WTC11 (cell line): Measurements from ENCODE around the gene FAM163A.

Experiments used
- CTCF ChIP-seq: fragments of 200-600 bp; IDR thresholded peaks from 2 replicates; pipeline ENCODE4 v1.8.0; 2022; ENCODE audit warnings: antibody characterized with exemption
- ESRRA ChIP-seq: sonication (generic); formaldehyde crosslinking; IDR thresholded peaks from 2 replicates; pipeline ENCODE4 v1.8.1; 2022; ENCODE audit warnings: mild to moderate bottlenecking, missing genetic modification reagents, borderline replicate concordance
- FOXP1 ChIP-seq: sonication (generic); formaldehyde crosslinking; IDR thresholded peaks from 2 replicates; pipeline ENCODE4 v1.8.0; 2022; ENCODE audit warnings: missing genetic modification reagents, mild to moderate bottlenecking, moderate library complexity, borderline replicate concordance
- HMGXB4 ChIP-seq: sonication (generic); formaldehyde crosslinking; IDR thresholded peaks from 2 replicates; pipeline ENCODE4 v1.8.1; 2023; ENCODE audit warnings: mild to moderate bottlenecking, moderate library complexity, missing genetic modification reagents
- KAT7 ChIP-seq: sonication (generic); formaldehyde crosslinking; IDR thresholded peaks from 2 replicates; pipeline ENCODE4 v1.8.1; 2023; ENCODE audit warnings: missing genetic modification reagents, mild to moderate bottlenecking, borderline replicate concordance
- MAX ChIP-seq: sonication (generic); formaldehyde crosslinking; IDR thresholded peaks from 2 replicates; pipeline ENCODE4 v1.8.0; 2022; ENCODE audit warnings: mild to moderate bottlenecking, missing genetic modification reagents
- NFYB ChIP-seq: sonication (generic); formaldehyde crosslinking; conservative IDR thresholded peaks from 2 replicates; pipeline ENCODE4 v1.8.0; 2022; ENCODE audit warnings: low read depth, missing genetic modification reagents
- PRDM15 ChIP-seq: sonication (generic); formaldehyde crosslinking; IDR thresholded peaks from 2 replicates; pipeline ENCODE4 v1.8.0; 2022; ENCODE audit warnings: missing genetic modification reagents
- SP1 ChIP-seq: sonication (generic); formaldehyde crosslinking; conservative IDR thresholded peaks from 2 replicates; pipeline ENCODE4 v1.8.1; 2022; ENCODE audit warnings: missing genetic modification reagents
- ZNF121 ChIP-seq: sonication (generic); formaldehyde crosslinking; IDR thresholded peaks from 2 replicates; pipeline ENCODE4 v1.8.0; 2023; ENCODE audit warnings: missing genetic modification reagents
- ZNF263 ChIP-seq: sonication (generic); formaldehyde crosslinking; IDR thresholded peaks from 2 replicates; pipeline ENCODE4 v1.8.1; 2022; ENCODE audit warnings: low read depth, mild to moderate bottlenecking, moderate library complexity, missing genetic modification reagents
- ZNF671 ChIP-seq: fragments of 250-450 bp; sonication (Bioruptor Pico); IDR thresholded peaks from 2 replicates; pipeline ENCODE4 v1.8.0; 2021; ENCODE audit warnings: mild to moderate bottlenecking
- TF ChIP-seq, protein P1 (sequence below): sonication (generic); formaldehyde crosslinking; IDR thresholded peaks from 2 replicates; pipeline ENCODE4 v1.8.1; 2023; ENCODE audit warnings: mild to moderate bottlenecking, missing genetic modification reagents, moderate library complexity
- TF ChIP-seq, protein P2 (sequence below): fragments of 250-450 bp; sonication (Bioruptor Pico); IDR thresholded peaks from 2 replicates; pipeline ENCODE4 v2.1.2; 2022; ENCODE audit warnings: mild to moderate bottlenecking, moderate library complexity

GRCh38 chr1:179776831-179777230 lies 33.7 kb downstream of the FAM163A start:
- TF ChIP-seq NFYB (no peak), KAT7 (no peak), PRDM15 (no peak), CTCF (no peak), MAX (CRISPR knock-in tag) (no peak), HMGXB4 (CRISPR knock-in tag) (no peak), ZNF671 (no peak), ZNF121 (CRISPR knock-in tag) (no peak), SP1 (CRISPR knock-in tag) (no peak), FOXP1 (no peak), ZNF263 (no peak), ESRRA (CRISPR knock-in tag) (no peak)
- TF ChIP-seq, protein P1, sequence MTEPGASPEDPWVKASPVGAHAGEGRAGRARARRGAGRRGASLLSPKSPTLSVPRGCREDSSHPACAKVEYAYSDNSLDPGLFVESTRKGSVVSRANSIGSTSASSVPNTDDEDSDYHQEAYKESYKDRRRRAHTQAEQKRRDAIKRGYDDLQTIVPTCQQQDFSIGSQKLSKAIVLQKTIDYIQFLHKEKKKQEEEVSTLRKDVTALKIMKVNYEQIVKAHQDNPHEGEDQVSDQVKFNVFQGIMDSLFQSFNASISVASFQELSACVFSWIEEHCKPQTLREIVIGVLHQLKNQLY (CRISPR knock-in tag) = no peak
- TF ChIP-seq, protein P2, sequence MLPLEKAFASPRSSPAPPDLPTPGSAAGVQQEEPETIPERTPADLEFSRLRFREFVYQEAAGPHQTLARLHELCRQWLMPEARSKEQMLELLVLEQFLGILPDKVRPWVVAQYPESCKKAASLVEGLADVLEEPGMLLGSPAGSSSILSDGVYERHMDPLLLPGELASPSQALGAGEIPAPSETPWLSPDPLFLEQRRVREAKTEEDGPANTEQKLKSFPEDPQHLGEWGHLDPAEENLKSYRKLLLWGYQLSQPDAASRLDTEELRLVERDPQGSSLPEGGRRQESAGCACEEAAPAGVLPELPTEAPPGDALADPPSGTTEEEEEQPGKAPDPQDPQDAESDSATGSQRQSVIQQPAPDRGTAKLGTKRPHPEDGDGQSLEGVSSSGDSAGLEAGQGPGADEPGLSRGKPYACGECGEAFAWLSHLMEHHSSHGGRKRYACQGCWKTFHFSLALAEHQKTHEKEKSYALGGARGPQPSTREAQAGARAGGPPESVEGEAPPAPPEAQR = no peak
